GM12878 (cell line): Measurements from ENCODE around the gene KDM6A. TPM values are rescaled to one million over a fixed set of nuclear protein-coding genes. Genes with fewer than 3 reads are reported as not detected.

Experiments used
- ATAC-seq: fragments of 200-7000 bp; cut with Tn5 transposase; 3 replicates; pipeline ENCODE4 v1.9.1; 2020; ENCODE audit warnings: mild to moderate bottlenecking, moderate library complexity
- BruUV-seq: library from RNA; stranded (reverse); fragments of 400-500 nt; replicated peaks from 2 replicates; lab custom pipeline; 2021; lab: Mats Ljungman, UMichigan
- CTCF ChIA-PET: fragments of 300-600 bp; sonication (Branson Sonifier 250); formaldehyde crosslinking; extraction: SDS; loops from one replicate; lab custom pipeline; 2021; ENCODE audit warnings: inconsistent platforms; lab: Yijun Ruan, JAX
- POLR2A ChIA-PET: fragments of 350-600 bp; formaldehyde crosslinking; extraction: SDS; loops from one replicate; lab custom pipeline; 2021; ENCODE audit warnings: inconsistent platforms; lab: Charles Lee
- RAD21 ChIA-PET: fragments of 300-600 bp; sonication (Branson Sonifier 250); formaldehyde crosslinking; loops from one replicate; lab custom pipeline; 2023; ENCODE audit warnings: antibody characterized with exemption; ENCODE audit not compliant: unreplicated experiment; lab: Charles Lee
- SMC1A ChIA-PET: fragments of 300-600 bp; sonication (Branson Sonifier 250); formaldehyde crosslinking; loops from one replicate; lab custom pipeline; 2023; ENCODE audit not compliant: unreplicated experiment, uncharacterized antibody; lab: Charles Lee
- DNase-seq: peaks from one replicate; pipeline ENCODE4 v3.0.0-alpha.2; 2011; ENCODE audit warnings: low read depth, low spot score
- FAIRE-seq: peaks from 3 replicates; lab custom pipeline; 2011; peaks lifted over from hg19 to GRCh38; lab: Jason Lieb, UNC
- H2AFZ ChIP-seq: 2 replicates; pipeline ENCODE4 v1.6.0; 2011; ENCODE audit warnings: low read depth, low read length, control low read depth; ENCODE audit not compliant: control insufficient read depth
- H3K27ac ChIP-seq: 2 replicates; pipeline ENCODE4 v1.5.1; 2011; ENCODE audit warnings: control low read depth; ENCODE audit not compliant: control insufficient read depth, insufficient read depth
- H3K27me3 ChIP-seq, 2 experiments: replicated peaks in 1 of 2; 2 replicates each; pipeline versions ENCODE4 v1.6.0 to v1.6.1; 2011; ENCODE audit warnings: low read length in 1 of 2; ENCODE audit not compliant: control insufficient read depth in 2 of 2, insufficient read depth in 2 of 2
- H3K36me3 ChIP-seq, 2 experiments: 2 replicates each; pipeline ENCODE4 v1.5.1; 2011; ENCODE audit warnings: low read length in 1 of 2; ENCODE audit not compliant: control insufficient read depth in 2 of 2, insufficient read depth in 2 of 2
- H3K4me1 ChIP-seq: 2 replicates; pipeline ENCODE4 v1.6.1; 2011; ENCODE audit warnings: mild to moderate bottlenecking, low read length, moderate library complexity, mixed read lengths; ENCODE audit not compliant: control insufficient read depth, insufficient read depth
- H3K4me2 ChIP-seq: 2 replicates; pipeline ENCODE4 v1.6.0; 2011; ENCODE audit warnings: control low read depth; ENCODE audit not compliant: control insufficient read depth, insufficient read depth
- H3K4me3 ChIP-seq: fragments of 200-600 bp; sonication (generic); 2 replicates; pipeline ENCODE4 v1.5.1; 2016
- H3K79me2 ChIP-seq: 2 replicates; pipeline ENCODE4 v1.6.0; 2011; ENCODE audit warnings: low read length; ENCODE audit not compliant: control insufficient read depth, insufficient read depth
- H3K9ac ChIP-seq: 2 replicates; pipeline ENCODE4 v1.8.0; 2011; ENCODE audit warnings: low read length, control low read depth, mixed read lengths; ENCODE audit not compliant: control insufficient read depth, insufficient read depth
- H3K9me3 ChIP-seq: replicated peaks from 3 replicates; pipeline ENCODE4 v1.5.1; 2011; ENCODE audit warnings: mild to moderate bottlenecking, low read length; ENCODE audit not compliant: control insufficient read depth, insufficient read depth
- H4K20me1 ChIP-seq: 2 replicates; pipeline ENCODE4 v1.6.0; 2011; ENCODE audit not compliant: control insufficient read depth, insufficient read depth
- BHLHE40 ChIP-seq, 2 experiments: fragments of 450-650 bp in 1 of 2; IDR thresholded peaks; 2 replicates each; pipeline ENCODE4 v1.6.1; 2011 to 2017; ENCODE audit warnings: low read depth in 2 of 2, borderline replicate concordance in 1 of 2, improper control_type of control experiment in 1 of 2, low read length in 1 of 2, mild to moderate bottlenecking in 1 of 2
- CHD1 ChIP-seq: IDR thresholded peaks from 2 replicates; pipeline ENCODE4 v1.6.1; 2012; ENCODE audit warnings: low read depth, low read length, improper control_type of control experiment
- CUX1 ChIP-seq: IDR thresholded peaks from 2 replicates; pipeline ENCODE4 v1.6.1; 2012; ENCODE audit warnings: improper control_type of control experiment, low read depth, low read length; ENCODE audit not compliant: insufficient replicate concordance
- EED ChIP-seq: sonication (generic); IDR thresholded peaks from 2 replicates; pipeline ENCODE4 v1.6.1; 2016; ENCODE audit warnings: antibody characterized with exemption, low read depth
- EZH2 ChIP-seq: IDR thresholded peaks from 2 replicates; pipeline ENCODE4 v1.6.1; 2012; ENCODE audit warnings: low read depth, mild to moderate bottlenecking, control low read depth, inconsistent platforms, low read length, borderline replicate concordance; ENCODE audit not compliant: control insufficient read depth
- FOS ChIP-seq: IDR thresholded peaks from 3 replicates; pipeline ENCODE4 v1.6.1; 2011; ENCODE audit warnings: borderline replicate concordance; ENCODE audit not compliant: insufficient read length; ENCODE audit errors: extremely low read depth
- FOXK2 ChIP-seq: fragments of 450-650 bp; IDR thresholded peaks from 2 replicates; pipeline ENCODE4 v1.6.1; 2017; ENCODE audit warnings: mild to moderate bottlenecking, moderate library complexity
- IRF4 ChIP-seq: IDR thresholded peaks from 2 replicates; pipeline ENCODE4 v1.6.1; 2011; ENCODE audit warnings: low read depth, low read length
- MYC ChIP-seq: IDR thresholded peaks from 2 replicates; pipeline ENCODE4 v1.6.1; 2011; ENCODE audit warnings: mild to moderate bottlenecking, low read length, moderate library complexity, inconsistent platforms; ENCODE audit not compliant: insufficient read depth, insufficient replicate concordance, insufficient read length, severe bottlenecking
- NFYA ChIP-seq: IDR thresholded peaks from 2 replicates; pipeline ENCODE4 v1.6.1; 2011; ENCODE audit warnings: low read depth, mild to moderate bottlenecking, low read length, improper control_type of control experiment, borderline replicate concordance
- PAX5 ChIP-seq: IDR thresholded peaks from 2 replicates; pipeline ENCODE4 v1.6.1; 2011; ENCODE audit warnings: low read depth, low read length, borderline replicate concordance
- PML ChIP-seq: IDR thresholded peaks from 2 replicates; pipeline ENCODE4 v1.6.1; 2012; ENCODE audit warnings: low read length, inconsistent platforms
- RBBP5 ChIP-seq: fragments of 200-600 bp; sonication (generic); conservative IDR thresholded peaks from 2 replicates; pipeline ENCODE4 v1.6.1; 2016
- TARDBP ChIP-seq: IDR thresholded peaks from 2 replicates; pipeline ENCODE4 v1.6.1; 2016; ENCODE audit warnings: borderline replicate concordance
- TBL1XR1 ChIP-seq: IDR thresholded peaks from 2 replicates; pipeline ENCODE4 v1.6.1; 2012; ENCODE audit warnings: low read depth, low read length, improper control_type of control experiment
- ZNF622 ChIP-seq: fragments of 450-650 bp; IDR thresholded peaks from 2 replicates; pipeline ENCODE4 v1.6.1; 2017; ENCODE audit warnings: mild to moderate bottlenecking, inconsistent platforms
- WGBS: methylation state at CpG from one replicate; pipeline ENCODE4 v1.1.6; 2016; ENCODE audit warnings: low lambda C conversion rate; ENCODE audit not compliant: insufficient replicate concordance, insufficient coverage; ENCODE audit errors: missing lambda C conversion rate; 5-methylcytosine and 5-hydroxymethylcytosine counted together
- in situ Hi-C: fragments of 300-500 bp; cut with MboI; formaldehyde crosslinking; loops from 9 replicates; pipeline ENCODE4 v1.14.3; 2018; ENCODE audit warnings: mixed read lengths
- intact Hi-C: fragments of 100-400 bp; cut with micrococcal nuclease; formaldehyde crosslinking; loops from one replicate; pipeline ENCODE4 v1.14.2; 2022; ENCODE audit not compliant: unreplicated experiment
- polyA plus RNA-seq, 11 experiments: library from polyadenylated mRNA; depleted of rRNA in 4 of 11; unstranded in 6 of 11; stranded (reverse) in 5 of 11; fragments of >200 nt; fragmentation: Nextera tagmentation in 4 of 11; fragmentation: Illumina TruSeq in 1 of 11; extraction: Ambion mirVana in 4 of 11; extraction: Trizol in 1 of 11; gene quantifications; 1 replicate in 1 of 11; 2 replicates in 10 of 11; pipeline versions ENCODE4 v1.2.1 to v1.2.3, GENCODE V29; 2011 to 2016; ENCODE audit warnings: inconsistent platforms in 2 of 11, missing spikeins in 2 of 11, low read depth in 1 of 11
- total RNA-seq, 4 experiments: library from RNA; depleted of rRNA in 3 of 4; stranded (reverse); fragments of >200 nt in 3 of 4; fragmentation: Illumina TruSeq in 1 of 4; extraction: Trizol in 1 of 4; gene quantifications; 2 replicates each; pipeline versions ENCODE4 v1.2.1 to v1.2.3, GENCODE V29; 2013 to 2021
- TF ChIP-seq, protein P1 (sequence below): fragments of 450-650 bp; IDR thresholded peaks from 2 replicates; pipeline ENCODE4 v1.6.1; 2018; ENCODE audit warnings: mild to moderate bottlenecking, low read depth, moderate library complexity; ENCODE audit not compliant: partially characterized antibody

Gene KDM6A
- total and polyA plus RNA-seq, 10 of the 15 experiments (the other 5 are each of a cell fraction or from before 2014, with no cell fraction given): 7.9 to 29.0 (median 20.4) TPM

DNA sequence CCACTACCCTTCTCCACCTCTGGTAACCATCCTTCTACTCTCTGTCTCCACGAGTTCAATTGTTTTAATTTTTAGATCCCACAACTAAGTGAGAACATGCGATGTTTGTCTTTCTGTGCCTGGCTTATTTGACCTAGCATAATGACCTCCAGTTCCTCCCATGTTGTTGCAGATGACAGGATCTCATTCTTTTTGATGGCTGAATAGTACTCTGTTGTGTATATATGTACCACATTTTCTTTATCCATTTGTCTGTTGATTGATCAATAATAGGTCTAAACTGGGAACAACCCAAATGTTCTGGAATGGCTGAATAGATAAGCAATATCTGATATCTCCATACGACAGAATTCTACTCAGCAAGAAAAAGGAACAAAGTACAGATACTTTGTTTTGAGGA is 260.5 kb downstream of the KDM6A start (continued):
- TF ChIP-seq CUX1 (no peak), BHLHE40 (IDR thresholded peaks at IDR 0.05; ENCODE audit: borderline replicate concordance in 1 of 2, low read depth in 2 of 2, low read length in 1 of 2) (no peak), IRF4 (no peak), PML (no peak), NFYA (no peak)
- TF ChIP-seq, all 136 proteins: peak for 0

DNA sequence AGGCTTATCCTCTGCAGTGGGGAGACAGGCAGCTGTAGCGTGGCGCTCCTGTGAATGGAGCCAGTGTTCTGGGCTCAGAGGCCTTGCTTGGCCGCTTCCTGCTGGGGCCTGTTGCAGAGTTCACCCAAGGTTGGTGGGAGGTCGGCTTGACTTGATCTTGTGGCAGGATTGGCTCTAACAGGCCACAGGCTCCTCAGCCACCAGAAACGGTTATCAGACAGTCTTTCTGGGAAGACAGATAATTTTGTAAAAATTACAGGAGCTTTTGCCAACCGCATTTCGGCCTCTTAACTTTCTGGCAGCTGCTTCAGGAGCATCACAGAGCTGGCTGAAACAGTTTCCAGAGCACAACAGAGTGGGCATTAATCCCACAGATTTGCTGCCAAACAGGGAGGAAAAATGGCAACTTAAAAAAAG is 261.3 kb downstream of the KDM6A start:
- H4K20me1 ChIP-seq: no peaks in the 10 kb centered on the region
- no peaks in the 10 kb centered on the region for H3K9me3 ChIP-seq
- no peak overlapping the region for H3K9ac ChIP-seq
- no peaks in the 10 kb centered on the region for H3K27me3 ChIP-seq
- WGBS: 72% methylated on average over 7 of the region's 7 CpGs
- no TSS peak for BruUV-seq
- ChIA-PET CTCF (no interaction called here), RAD21 (no interaction called here), POLR2A (no interaction called here), SMC1A (no interaction called here)
- intact Hi-C loops: no loop called here
- no peak for DNase-seq
- no peak overlapping the region for H2AFZ ChIP-seq
- H3K36me3 ChIP-seq: no peaks in the 10 kb centered on the region
- ATAC-seq: no peak
- H3K4me1 ChIP-seq: no peaks in the 10 kb centered on the region
- in situ Hi-C loops: no loop called here
- FAIRE-seq: no peak
- no peaks in the 10 kb centered on the region for H3K79me2 ChIP-seq
- no peak overlapping the region for H3K4me2 ChIP-seq
- H3K4me3 ChIP-seq: no peak overlapping the region
- no peak overlapping the region for H3K27ac ChIP-seq
- TF ChIP-seq FOS (no peak), EED (no peak), TBL1XR1 (no peak), FOXK2 (no peak), RBBP5 (no peak), MYC (no peak), ZNF622 (no peak), PAX5 (no peak), TARDBP (no peak), EZH2 (no peak), CHD1 (no peak)
- TF ChIP-seq, protein P1, sequence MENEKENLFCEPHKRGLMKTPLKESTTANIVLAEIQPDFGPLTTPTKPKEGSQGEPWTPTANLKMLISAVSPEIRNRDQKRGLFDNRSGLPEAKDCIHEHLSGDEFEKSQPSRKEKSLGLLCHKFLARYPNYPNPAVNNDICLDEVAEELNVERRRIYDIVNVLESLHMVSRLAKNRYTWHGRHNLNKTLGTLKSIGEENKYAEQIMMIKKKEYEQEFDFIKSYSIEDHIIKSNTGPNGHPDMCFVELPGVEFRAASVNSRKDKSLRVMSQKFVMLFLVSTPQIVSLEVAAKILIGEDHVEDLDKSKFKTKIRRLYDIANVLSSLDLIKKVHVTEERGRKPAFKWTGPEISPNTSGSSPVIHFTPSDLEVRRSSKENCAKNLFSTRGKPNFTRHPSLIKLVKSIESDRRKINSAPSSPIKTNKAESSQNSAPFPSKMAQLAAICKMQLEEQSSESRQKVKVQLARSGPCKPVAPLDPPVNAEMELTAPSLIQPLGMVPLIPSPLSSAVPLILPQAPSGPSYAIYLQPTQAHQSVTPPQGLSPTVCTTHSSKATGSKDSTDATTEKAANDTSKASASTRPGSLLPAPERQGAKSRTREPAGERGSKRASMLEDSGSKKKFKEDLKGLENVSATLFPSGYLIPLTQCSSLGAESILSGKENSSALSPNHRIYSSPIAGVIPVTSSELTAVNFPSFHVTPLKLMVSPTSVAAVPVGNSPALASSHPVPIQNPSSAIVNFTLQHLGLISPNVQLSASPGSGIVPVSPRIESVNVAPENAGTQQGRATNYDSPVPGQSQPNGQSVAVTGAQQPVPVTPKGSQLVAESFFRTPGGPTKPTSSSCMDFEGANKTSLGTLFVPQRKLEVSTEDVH: no peak
